Gastroesophageal sphincter (tissue), 2 donors: ENCODE measurements around the gene LRRFIP1.

Source experiments
- EP300 ChIP-seq: sonication (generic); formaldehyde crosslinking; IDR thresholded peaks from one replicate; pipeline ENCODE4 v1.6.1; 2017; ENCODE audit warnings: antibody characterized with exemption, mild to moderate bottlenecking
- POLR2A ChIP-seq, 2 donors: fragments of 450-650 bp; IDR thresholded peaks; one replicate each; pipeline ENCODE4 v1.6.1; 2017; ENCODE audit warnings: antibody characterized with exemption in 2 of 2, mild to moderate bottlenecking in 2 of 2, moderate library complexity in 1 of 2

DNA sequence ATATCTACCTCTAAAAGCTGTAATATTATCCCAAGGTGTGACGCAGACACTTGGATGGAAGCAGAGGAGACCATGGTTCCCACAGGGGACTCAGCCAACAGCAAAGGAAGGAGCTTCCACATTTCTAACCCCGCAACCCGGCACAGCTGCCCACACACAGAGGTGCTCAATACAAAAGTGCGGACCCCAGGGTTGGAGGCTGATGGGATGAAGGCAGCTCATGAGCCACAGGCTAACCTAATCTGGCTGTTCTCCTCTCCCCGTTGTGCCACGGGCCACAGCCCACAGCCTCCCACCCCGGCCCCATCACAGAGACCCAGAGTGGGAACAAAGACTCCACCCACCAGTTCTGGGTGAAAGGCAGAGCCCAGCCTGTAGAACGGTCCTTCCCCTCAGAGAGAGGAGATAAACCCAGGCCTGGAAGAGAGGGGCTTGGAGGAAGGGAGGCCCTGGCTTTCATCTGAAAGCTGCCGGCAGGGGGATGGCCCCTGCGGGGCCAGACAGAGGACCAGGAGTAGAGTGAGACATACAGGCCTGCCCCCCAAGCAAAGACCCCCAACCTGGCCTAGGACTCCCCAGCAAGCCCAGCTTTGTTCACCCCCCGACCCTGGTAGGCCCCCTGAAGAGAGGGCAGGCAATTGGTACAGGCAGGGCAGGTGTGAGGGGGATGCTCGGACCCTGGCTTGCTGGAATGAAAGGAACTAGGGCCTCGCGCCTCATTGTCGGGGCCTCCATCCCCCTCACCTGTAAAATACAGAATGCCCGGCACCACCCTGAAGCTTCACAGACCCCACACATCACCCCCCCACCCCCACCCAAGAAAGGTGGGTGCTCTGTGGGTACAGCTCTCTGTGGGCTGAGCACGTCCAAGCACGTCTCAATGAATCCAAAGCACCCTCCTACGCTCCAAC, 43.7 kb upstream of the LRRFIP1 start:
- no peak for TF ChIP-seq EP300
- TF ChIP-seq POLR2A (IDR thresholded peaks at IDR 0.05): no peak
